Kidney glomerular epithelial cell (primary cell): ENCODE data around the gene THSD7B.

Source experiments
- DNase-seq: peaks from one replicate; lab custom pipeline; 2025; lab: John Stamatoyannopoulos, UW

THSD7B gene

DNA sequence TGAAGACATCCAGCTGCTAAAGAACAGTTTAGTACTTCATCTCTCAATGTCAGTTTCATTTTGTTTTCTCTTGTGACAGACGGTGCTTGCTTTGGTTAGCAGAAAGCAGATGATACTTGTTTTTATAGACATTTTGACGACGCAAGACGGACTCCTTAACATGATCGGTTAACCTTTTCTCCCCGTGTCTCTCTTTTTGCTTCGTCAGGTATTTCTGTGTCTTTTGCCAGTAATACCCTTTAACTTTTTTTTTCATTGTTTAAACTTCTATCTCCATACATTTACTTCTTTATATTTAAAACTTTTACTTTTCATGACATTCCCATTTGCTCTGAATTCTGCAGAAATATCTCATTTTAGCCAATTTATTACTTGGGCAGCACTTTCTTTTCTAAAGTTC, 57.9 kb downstream of the THSD7B start:
- DNase-seq = no peak

DNA sequence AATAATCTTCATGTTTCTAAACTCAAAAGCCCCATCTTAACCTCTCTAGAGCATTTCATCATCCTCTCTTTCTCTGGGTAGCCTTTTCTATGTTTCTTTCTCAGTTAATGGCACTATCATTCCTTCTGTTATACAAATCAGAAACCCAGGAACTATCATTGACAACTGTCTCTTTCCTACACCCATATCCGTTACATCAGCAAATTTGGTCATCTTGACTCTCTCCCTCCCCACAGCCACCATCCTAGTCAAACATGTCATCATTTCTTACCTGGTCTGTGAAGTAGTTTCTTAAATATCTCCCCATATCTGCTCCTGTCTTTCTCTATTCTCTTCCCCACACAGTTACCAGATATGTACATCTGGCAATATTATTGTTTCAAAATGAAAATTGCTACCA, 62.8 kb downstream of the THSD7B start:
- DNase-seq = no peak

DNA sequence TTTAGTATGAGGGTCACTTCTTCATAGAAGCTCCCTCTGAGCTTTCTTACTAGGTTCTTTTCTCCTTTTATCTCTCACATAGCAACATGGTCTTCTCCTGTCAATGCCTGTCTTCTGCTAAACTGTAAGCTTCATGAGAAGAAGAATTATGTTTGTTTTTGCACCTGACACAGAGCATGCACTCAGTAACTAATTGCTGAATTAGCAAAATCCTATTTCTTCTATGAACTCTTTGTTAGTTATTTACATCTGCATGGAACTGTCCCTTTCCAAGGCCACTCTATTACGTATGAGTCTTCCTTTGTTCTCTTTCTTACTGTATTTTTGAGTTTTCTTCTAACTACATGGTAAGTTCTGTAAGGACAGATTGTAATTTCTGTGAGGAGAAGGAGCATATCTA, 63.4 kb downstream of the THSD7B start:
- no peak for DNase-seq

DNA sequence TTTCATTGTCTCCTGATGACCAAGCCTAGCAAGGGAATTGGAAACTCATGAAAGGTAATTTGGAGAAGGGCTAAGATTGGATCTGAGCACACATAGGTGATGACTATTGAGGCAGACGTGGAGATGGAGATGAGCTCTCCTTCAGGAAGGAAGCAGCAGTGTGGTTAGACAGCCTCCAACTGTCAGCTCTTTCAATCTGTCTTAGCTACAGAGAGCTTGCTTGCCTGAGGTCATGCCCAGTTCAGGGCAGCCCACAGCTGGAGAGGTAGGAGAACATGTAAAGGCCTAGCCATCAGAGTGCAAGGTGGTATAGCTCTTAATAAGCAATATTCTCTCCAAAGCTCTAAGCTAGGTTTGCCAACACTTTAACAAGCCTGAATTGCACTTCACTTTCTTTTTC, 79.2 kb downstream of the THSD7B start:
- DNase-seq = no peak

DNA sequence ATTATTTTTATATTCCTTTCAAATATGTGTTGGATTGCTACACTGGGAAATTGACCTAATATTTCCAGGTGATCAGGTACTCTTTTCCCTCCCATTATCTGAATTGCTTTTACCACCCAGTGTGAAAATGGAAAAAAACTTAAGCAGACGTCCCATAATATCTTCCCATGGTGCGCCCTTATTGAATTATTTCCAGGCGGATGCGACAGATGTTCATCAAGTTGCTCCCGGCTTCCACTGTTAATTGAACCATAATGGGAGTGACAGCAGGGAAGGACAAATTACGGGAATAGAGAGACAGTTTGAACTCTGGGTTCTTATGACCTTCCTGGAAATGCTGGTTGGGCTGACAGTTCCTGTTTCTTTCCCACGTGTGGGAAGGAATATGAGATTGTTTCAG, 93.3 kb downstream of the THSD7B start:
- no peak for DNase-seq

DNA sequence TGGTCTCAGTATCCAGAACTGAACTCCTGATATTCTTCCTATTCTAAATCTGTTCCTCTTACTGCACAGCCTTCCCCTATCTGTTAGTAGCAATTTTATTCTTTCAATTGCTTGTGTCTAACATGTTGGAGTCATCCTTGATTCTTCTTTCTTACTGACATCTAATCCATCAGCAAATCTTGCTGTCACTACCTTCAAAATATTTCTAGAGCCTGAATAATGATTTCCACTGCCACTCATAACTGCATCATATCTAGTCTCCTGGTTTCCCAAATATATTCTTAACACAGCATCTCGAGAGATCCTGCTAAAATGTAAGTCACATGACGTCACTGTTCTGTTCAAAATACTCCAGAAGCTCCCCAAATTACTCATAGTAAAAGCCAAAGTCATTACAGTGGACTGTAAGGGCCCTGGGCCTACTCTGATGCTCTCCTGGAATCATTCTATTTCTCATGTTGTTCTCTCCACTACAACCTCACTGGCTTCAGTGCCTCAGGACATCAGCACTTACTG, 95.2 kb downstream of the THSD7B start:
- DNase-seq = no peak

DNA sequence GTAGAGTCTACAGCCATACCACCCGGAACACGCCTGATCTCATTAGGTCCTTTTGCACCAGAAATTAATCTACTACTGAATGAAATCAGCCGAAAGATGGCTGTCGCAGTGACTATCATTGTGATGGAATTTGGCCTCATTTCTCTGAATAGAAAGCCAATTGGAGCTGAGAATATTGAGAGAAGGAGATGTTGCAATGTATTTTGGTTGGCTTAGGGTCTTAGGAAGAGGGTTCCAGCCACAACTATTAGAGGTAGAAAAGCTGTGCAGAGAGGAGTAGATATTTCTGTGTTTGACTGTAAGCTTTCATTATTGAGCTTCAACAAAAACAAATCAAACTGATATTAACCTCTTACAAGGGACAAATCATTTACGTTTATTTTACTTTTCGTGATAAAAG, 98.1 kb downstream of the THSD7B start:
- no peak for DNase-seq

DNA sequence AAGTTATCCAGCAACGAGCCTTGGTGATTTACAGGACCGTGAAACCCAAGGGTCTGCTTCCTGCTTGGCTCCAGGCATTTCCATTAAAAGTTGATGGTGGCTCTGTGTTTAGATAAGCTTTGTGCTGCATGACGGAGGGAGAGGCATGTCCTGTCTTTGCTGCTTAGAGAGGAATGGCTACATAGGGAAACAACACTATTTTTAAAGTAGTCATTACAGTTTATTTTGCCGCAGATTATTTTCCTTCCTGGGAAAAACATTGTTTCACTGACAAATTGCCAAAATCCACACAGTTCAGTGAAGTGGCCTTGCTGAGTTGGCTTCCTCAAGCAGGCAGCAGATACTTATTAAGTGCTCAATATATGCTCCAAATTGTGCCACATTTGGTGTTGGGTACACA, 98.5 kb downstream of the THSD7B start:
- no peak for DNase-seq

DNA sequence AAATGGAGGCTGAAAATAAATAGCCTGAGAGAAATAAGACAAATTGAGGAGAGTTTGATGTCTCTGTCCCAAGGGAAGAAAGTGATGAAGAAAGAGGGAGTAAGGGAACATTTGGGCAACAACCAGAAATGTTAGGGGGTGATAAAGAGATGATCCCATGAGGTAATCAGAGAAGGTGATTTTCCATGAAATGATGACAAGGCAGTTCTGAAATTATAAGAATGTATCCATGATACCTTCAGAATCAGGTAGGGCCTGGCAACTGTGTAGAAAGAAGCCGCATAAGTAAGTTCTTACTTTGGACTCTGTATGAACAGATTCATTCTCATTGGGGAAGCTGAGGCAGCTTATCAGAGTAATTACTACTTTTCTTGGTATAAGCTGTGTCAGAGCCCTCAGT, 106.1 kb downstream of the THSD7B start:
- no peak for DNase-seq

DNA sequence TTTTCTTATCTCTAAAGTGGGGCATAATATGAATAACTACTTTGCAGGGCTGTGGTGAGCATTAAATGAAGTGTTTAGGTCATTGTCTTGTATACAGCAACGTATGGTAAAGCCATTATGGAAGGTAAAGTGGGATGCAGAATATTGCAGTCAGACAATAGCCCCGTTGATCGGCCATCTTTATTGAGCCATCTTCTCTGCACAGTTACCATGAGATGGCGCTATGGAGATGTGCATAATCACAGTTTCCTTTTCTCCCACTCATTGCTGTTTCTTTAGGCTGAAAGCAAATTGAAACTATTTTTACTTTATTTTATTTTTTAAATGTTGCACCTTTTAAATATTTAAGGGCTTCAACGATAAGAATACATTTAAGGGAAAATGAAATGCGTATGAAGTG, 108.9 kb downstream of the THSD7B start:
- peak; percentile 15 for DNase-seq

DNA sequence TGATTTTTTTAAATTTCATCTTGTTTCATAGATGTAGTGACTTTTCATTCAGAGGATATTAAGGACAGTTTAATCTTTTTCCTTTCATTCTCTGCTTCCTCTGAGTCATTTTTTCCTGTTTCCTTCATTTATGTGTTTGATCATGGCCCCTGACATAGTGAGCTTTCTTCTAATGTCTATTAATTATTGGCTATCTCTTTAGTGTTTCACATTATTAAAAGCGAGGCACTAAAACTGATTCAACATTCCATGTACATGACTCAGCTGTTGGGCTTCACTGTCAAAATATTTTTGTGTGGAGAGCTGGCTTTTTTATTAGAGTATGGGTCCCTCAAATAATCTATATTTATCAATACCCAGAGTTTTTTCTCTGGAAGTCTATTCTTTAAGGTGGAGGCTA, 125.8 kb downstream of the THSD7B start:
- no peak for DNase-seq

DNA sequence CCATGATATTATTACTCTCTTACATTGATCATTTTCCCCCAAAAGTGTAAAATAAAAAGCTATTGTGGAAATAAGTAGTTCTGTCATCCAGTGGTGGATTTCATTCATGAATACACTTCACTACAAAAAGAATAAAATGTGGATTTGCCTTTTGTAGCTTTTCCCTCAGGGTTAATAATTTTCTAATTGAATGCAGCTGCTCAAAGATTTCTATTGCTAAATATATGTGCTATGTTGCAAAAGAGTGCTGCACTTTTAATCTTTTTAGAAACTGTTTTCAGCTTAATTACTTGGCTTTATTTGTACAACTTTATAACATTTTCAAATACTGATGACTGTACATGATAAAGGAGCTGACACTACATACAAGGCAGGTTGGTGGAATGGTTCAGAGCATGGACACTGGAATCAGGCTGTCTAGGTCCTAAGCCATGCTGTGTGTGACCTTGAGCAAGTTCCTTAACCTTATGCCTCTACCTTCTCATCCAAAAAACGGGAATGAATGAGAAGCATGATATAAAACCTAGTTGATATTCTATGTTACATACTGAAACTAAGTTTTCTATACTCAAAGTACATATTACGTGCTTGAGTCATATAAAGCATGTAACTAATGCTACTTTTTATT, 128.8 kb downstream of the THSD7B start:
- DNase-seq = no peak

DNA sequence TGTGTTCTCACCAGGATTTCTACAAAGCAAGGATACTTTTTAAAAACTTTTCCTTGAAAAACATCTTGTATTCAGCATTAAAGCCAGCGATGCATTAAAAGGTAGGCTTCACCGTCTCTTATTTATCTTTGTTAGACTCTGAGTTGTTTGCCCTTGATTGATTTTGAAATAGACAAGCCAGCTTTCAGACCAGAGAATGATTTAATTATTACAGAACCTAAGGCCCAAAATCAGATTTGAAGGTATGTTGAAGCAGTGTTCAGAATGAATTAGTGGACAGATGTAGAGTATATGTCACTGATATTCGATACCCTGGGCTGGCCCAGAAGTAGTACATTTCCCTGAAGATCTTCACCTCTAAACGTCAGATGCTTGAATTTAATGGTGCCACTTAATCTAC, 136.4 kb downstream of the THSD7B start:
- no peak for DNase-seq

DNA sequence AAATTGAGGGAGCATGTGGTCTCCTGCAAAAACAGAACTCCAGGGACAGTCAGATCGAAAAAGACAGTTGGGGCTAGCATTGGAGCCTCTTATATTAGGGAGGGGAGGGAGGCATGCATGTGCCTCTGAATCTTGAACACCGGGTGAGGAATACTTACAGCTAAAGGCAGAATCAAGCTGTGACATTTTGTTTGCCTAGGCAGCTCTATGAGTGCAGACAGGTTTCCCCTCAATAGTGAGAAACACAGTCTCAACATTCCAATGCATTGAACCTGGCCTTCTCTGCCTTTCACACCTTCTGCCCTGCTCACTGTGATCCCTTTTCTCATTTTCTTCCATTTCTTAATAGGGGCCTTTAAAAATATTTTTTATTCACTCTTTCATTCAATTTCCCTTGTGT, 140.4 kb downstream of the THSD7B start:
- no peak for DNase-seq

DNA sequence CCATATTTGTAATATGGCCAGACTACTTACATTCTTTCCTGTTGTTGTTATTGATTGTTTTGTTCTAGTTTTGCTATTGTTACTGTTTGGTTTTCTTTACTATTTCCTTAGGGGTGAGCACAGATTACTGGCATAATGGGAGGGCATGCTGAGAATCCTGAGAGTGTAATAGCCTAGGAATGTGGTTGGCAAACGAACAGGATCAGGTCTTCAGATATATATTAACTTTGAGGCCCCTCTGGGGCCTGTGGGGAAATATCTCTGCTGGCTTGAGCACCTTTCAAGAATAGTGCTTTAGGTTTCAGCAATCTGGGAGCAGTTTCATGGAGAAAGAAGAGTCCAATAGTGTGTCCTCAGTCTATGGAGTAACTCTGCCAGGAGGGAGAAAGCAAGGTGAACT, 144.4 kb downstream of the THSD7B start:
- peak; percentile 65 for DNase-seq

DNA sequence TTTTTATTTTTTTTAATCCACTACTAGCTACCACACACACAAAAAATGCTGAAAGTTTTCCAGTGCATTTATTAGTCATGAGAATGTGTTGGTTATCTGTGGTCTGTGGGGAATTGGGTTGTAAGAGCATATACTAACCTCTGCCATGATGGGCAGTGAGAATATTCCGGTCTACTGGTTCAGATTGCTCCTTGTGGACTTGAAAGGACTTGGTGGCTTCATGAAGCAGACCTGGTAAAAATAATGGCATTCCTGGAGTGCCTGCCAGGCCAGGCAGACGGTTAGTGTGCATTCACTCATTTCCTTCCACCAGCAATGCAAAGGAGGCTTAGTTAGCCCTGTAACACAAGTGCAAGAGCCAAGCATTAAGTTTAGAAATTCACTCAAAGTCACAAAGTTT, 150.8 kb downstream of the THSD7B start:
- peak; percentile 20 for DNase-seq

DNA sequence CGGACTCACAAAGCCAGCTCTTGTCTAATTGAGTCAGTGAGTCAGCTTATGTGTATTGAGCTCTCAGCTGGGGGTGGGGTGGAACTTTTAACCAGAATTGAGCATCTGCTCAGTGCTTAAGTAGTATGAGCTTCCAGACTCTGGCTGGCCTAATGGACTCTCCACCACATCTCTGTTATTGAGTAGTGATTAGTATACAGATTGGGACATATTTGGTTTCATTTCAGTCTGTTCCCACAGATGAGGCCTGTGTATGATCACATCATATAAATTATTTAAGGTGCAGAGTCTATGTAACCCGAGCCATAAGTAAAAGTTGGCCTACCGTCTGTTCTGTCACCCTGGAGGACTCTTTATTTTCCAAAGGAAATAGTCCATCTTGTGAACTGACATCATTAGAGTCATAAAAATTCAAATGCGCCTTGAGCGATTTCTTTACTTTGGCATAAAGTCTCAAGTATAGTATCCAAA, 152.1 kb downstream of the THSD7B start:
- no peak for DNase-seq

DNA sequence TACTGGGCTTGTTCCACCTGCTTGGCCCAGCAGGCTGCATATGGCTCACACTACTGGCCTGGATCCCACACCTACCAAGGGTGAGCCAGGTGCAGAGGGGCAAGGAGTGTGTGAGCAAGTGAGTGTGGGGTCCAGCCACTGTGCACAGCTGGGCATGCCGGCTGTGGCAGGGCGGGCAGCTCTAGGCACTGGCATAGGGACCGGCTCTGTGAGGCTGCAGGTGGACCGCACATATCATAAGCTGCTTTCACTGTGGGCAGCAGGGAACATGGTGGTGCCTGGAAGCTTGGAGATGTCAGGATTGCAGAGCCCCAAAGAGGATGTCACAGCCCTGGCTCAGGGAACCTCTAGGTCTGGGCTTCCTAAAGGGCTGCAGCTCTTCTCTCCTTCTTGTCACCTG, 154.3 kb downstream of the THSD7B start:
- DNase-seq = no peak

DNA sequence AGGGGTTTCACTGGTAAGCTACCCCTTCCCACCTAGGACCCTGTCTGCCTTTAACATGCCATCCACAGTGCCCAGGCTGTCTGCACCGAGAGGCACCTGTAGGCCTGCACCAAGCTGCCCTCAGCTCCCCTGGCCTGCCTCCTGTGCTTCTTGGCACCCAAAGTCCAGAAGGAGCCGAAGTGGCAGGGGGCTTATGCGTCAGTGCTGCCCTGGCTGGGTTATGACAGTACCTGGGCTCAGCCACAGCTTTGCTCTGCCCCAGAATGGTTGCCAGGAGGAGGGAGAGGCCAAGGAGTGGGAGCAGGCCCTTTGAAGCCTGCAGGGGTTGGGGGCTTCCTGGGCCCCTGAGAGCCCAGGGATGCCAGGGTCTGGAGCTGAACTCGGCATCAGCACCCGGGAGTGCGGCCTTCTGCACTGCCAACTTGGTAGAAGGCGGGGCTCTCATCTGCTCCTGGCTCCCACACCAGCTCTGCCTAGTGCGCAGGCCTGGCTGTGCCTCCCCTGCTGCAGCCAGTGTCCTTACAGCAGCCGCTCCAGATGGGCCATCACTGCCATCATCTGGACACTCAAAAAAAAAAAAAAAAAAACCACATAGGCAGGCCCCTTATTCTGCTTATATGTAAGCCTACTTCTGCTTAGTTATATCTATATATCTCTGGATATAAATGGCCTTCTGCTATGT, 155.4 kb downstream of the THSD7B start:
- DNase-seq = no peak

DNA sequence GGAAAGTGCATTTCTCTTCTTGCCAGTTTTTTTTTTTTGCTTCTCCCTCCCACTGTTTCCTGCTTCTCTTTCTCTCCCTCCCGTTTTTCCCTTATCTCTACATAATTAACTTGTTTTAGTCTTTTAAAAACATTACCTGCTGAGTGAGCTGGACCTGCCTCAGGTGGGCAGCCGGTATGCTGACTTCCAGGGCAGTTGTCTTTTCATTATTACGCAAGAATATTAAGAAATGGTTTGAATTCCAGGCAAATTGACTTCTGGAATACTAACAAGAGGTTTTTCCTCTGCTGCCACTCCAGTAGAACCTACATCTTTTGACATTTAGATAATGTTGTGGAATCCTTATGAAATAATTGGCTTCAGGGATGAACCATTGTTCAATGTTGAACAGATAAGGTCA, 161.8 kb downstream of the THSD7B start:
- DNase-seq = no peak

DNA sequence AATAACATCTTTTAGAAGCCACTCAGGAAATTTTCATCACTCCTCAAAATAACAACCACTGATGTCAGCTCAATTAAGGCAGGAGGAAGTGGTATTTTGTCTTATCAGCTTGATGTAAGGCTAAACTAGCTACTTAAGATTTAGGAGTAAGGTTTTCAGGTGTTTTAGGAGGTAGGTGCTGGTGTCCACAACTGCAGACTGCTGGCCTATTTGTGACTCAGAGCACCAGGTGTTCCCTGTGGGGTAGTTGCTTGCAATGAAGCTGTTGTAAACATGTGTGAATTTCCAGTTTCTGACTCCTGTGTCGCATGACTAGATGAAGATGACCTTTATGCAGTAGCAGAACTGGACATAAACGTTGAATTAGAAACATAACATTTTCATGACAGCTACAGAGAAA, 164.2 kb downstream of the THSD7B start:
- no peak for DNase-seq

DNA sequence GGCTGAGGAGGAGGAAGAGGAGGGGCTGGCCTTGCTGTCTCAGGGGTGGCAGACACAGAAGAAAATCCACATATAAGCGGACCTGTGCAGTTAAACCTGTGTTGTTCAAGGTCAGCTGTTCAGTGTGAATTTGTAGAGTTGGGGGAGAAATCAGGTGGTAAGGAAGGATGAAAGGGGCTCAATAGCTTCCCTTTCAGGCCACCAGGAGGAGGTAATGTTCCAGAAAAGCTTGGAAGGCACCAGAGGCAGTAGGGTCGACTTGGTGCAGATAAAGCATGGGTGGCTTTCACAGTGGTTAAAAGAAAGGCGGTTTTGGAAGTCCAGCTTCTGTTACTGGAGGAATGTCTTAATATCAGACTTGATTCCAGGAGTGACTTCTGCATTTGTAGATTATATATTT, 167.4 kb downstream of the THSD7B start:
- no peak for DNase-seq

DNA sequence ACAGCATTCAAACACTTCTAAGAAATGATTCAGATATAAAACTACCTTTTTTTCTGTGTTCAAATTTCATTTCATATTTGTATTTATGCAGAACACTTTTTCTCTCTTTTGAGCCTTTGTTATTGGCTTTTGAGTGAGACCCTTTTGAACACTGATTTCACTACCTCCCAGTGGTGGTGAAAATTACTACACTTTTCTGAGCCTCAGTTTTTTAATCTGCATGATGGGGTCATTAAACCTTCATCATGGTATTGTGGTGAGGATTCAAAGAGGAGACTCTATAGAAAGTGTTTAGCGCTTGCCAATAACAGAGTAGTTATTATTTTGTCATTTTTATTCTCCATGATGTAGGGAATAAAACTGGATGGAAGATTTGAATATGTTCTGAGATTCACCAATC, 169.8 kb downstream of the THSD7B start:
- no peak for DNase-seq

DNA sequence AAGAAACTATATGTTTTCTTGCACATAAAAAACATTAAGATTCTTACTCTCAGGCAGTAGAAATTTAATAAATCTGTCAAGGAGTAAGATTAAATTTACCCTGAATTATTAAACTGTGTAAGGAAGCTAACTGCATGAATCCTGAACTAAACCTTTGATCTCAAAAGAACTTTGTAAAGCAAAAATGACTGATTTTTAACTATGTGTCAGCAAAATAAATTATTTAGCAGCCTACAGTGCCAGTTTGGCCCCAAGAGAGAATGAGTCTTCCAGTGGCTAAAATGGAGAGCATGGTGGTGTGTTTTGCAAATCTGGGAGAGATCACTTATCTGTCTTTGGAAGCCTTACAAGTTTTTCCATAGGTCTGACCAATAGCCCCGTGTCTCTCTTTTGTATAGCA, 190.7 kb downstream of the THSD7B start:
- no peak for DNase-seq
